ENCODE data around the gene RABL6.
"Not testable (repeated sequence)": the region's sequence is repeated elsewhere in the genome, so short reads cannot be mapped to it uniquely, and the experiment has no call there.

Gene RABL6, protein sequence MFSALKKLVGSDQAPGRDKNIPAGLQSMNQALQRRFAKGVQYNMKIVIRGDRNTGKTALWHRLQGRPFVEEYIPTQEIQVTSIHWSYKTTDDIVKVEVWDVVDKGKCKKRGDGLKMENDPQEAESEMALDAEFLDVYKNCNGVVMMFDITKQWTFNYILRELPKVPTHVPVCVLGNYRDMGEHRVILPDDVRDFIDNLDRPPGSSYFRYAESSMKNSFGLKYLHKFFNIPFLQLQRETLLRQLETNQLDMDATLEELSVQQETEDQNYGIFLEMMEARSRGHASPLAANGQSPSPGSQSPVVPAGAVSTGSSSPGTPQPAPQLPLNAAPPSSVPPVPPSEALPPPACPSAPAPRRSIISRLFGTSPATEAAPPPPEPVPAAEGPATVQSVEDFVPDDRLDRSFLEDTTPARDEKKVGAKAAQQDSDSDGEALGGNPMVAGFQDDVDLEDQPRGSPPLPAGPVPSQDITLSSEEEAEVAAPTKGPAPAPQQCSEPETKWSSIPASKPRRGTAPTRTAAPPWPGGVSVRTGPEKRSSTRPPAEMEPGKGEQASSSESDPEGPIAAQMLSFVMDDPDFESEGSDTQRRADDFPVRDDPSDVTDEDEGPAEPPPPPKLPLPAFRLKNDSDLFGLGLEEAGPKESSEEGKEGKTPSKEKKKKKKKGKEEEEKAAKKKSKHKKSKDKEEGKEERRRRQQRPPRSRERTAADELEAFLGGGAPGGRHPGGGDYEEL

DNA sequence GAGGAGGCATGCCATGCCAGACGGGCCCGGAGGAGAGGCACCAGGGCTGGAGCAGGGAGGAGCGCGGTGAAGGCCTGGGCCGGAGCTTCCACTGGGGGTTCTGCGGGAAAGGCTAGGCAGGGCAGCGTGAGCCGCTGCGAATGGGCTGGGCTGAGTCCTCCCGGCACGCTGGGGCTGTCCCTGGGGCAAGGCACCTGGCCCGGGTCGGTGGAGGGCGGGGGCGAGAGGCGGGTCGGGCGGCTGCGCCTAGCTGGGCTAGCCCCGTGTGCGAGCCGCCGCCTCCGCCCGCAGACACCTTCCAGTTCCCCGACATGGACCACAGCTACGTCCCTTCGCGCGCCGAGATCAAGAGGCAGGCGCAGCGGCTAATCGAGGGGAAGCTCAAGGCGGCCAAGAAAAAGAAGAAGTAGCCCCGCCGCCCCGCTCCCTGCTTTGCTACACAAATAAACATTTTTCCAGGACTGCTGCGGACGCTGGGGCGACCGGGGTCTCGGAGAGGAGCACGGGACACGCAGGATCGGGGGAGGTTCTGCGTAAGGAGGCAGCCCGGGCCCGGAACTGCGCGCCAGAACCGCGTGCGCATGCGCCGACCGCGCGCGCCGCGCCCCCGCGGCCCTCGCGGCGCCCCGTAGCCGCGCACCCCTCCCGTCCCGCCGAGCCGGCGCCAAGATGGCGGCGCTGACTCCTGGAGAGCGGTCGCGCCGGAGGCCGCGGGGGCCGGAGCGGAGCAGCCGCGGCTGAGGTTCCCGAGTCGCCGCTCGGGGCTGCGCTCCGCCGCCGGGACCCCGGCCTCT lies at the start of gene RABL6:
Gene RABL6 (plus strand): TSS at position 668 of the 794 bp plus-strand sequence. CDS start 249 bp downstream, outside the sequence.
- TF ChIP-seq YY1 (IDR thresholded peaks at IDR 0.05; ENCODE audit: insufficient read depth, insufficient read length), result peak; percentile 81
- TF ChIP-seq SUZ12 (IDR thresholded peaks at IDR 0.05; ENCODE audit: extremely low read depth, insufficient read depth, insufficient read length), result no peak
- Histone ChIP-seq H3K9me3 (ENCODE audit: insufficient read depth, low read length) (no peaks in the 10 kb centered on the region), H3K36me3 (ENCODE audit: insufficient read depth, insufficient read length, low read length) (peaks cover 68% of the 10 kb centered on the region), H3K4me3 (ENCODE audit: insufficient read length, low read depth) (peak within 1 kb of the TSS; percentile 80), H3K4me1 (ENCODE audit: insufficient read depth, insufficient read length) (peaks cover 6% of the 10 kb centered on the region), H3K9ac (ENCODE audit: insufficient read length, low read depth) (peak within 1 kb of the TSS; percentile 99), H3K27me3 (ENCODE audit: insufficient read depth, insufficient read length) (no peaks in the 10 kb centered on the region)
- DNase-seq (ENCODE audit: low read depth, low spot score), result no peak

DNA sequence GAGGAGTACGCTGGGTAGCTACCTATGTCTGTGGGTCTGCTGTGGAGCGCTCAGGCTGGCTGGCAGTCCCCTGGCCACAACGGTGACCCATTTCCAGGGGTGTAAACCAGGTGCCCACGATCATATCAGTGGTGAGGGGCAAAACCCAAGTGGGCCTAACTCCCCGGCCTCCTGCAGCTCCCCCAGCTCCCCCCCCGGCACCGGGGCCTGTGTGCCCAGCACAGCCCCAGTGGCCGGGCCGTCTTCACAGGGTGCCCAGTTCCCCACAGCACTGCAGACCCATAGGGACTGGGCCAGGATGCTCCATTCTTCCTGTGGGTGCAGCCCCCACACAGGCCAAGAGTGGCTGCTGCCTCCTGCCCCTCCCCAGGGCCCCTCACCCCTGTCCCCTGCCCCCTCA lies 48.7 kb upstream of the RABL6 start:
- DNase-seq (ENCODE audit: low read depth, low spot score), result no peak
- Histone ChIP-seq H3K27me3 (ENCODE audit: insufficient read depth, insufficient read length) (no peaks in the 10 kb centered on the region), H3K9me3 (ENCODE audit: insufficient read depth, low read length) (no peaks in the 10 kb centered on the region), H3K36me3 (ENCODE audit: insufficient read depth, insufficient read length, low read length) (no peaks in the 10 kb centered on the region), H3K4me1 (ENCODE audit: insufficient read depth, insufficient read length) (peaks cover 47% of the 10 kb centered on the region), H3K4me3 (ENCODE audit: insufficient read length, low read depth) (no peak overlapping the region), H3K9ac (ENCODE audit: insufficient read length, low read depth) (no peak overlapping the region)
- TF ChIP-seq SUZ12 (IDR thresholded peaks at IDR 0.05; ENCODE audit: extremely low read depth, insufficient read depth, insufficient read length) (no peak), YY1 (IDR thresholded peaks at IDR 0.05; ENCODE audit: insufficient read depth, insufficient read length) (no peak), ZNF274 (IDR thresholded peaks at IDR 0.05; ENCODE audit: low read depth, low read length) (no peak)

DNA sequence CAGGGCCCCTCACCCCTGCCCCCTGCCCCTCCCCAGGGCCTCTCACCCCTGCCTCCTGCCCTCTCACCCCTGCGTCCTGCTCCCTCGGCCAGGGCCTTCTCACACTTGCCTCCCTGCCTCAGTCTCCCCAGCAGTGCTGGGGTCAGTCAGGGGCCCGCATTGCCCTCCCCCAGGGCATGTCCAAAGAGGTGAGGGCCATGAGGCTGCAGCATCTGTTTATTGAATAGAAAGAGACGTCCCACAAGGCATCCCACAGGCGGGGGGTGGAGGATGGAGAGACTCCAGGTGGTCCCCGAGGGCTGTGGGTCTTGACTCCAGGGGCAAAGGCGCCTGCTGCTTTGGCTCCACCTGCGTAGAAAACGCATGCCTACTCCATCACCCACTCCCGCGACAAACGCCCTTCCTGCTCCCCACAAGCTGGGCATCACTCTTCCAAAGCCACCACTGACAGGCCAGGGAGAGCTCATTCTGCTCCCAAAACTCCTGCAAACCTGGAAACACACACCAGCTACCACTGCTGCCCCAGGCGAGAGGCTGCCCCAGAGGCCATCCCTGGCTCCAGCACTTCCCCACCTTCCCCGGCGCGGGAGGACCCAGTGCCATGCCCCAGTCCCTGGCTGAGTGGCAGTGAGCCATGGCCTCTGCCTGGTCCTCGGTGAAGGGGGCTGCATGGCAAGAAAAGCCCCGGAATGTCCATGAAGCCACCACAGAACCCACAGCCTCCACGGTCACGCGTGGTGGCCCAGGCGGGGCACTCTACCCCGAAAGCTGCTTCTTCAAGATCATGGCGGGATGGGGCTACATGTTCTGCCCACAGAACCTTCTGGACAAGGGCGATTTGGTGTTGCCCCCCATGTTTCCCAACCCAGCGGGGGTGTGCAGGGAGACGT lies 48.1 kb upstream of the RABL6 start:
- H3K27me3 ChIP-seq (ENCODE audit: insufficient read depth, insufficient read length), result no peaks in the 10 kb centered on the region
- H3K4me3 ChIP-seq (ENCODE audit: insufficient read length, low read depth), result no peak overlapping the region
- H3K9ac ChIP-seq (ENCODE audit: insufficient read length, low read depth), result peak overlapping the region; percentile 59
- TF ChIP-seq YY1 (IDR thresholded peaks at IDR 0.05; ENCODE audit: insufficient read depth, insufficient read length), result no peak
- TF ChIP-seq SUZ12 (IDR thresholded peaks at IDR 0.05; ENCODE audit: extremely low read depth, insufficient read depth, insufficient read length), result no peak
- TF ChIP-seq ZNF274 (IDR thresholded peaks at IDR 0.05; ENCODE audit: low read depth, low read length), result no peak
- peaks cover 50% of the 10 kb centered on the region for H3K4me1 ChIP-seq (ENCODE audit: insufficient read depth, insufficient read length)
- no peak for DNase-seq (ENCODE audit: low read depth, low spot score)
- no peaks in the 10 kb centered on the region for H3K9me3 ChIP-seq (ENCODE audit: insufficient read depth, low read length)
- H3K36me3 ChIP-seq (ENCODE audit: insufficient read depth, insufficient read length, low read length), result no peaks in the 10 kb centered on the region

DNA sequence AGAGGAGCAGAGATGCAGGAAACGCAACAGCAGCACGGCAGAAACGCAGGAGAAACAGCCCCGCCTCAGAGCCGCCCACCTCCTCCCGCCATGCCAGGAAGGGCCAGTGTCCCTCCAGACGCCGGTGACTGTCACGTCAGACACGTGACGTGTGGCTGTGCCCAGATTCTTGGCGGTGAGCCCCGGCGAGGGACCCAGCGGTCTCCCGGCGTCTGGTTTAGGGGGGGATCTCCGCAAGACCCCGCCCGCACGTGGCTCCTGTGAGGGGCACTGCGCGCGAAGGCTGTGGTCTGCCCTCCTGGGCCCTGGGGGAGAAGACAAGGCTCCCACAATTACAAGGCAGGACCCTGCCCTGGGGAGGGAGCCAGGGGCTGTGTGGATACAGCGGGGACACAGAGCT lies 47.3 kb upstream of the RABL6 start:
- no peak overlapping the region for H3K4me3 ChIP-seq (ENCODE audit: insufficient read length, low read depth)
- TF ChIP-seq ZNF274 (IDR thresholded peaks at IDR 0.05; ENCODE audit: low read depth, low read length) (no peak), SUZ12 (IDR thresholded peaks at IDR 0.05; ENCODE audit: extremely low read depth, insufficient read depth, insufficient read length) (no peak)
- H3K4me1 ChIP-seq (ENCODE audit: insufficient read depth, insufficient read length), result peaks cover 55% of the 10 kb centered on the region
- no peaks in the 10 kb centered on the region for H3K36me3 ChIP-seq (ENCODE audit: insufficient read depth, insufficient read length, low read length)
- DNase-seq (ENCODE audit: low read depth, low spot score), result no peak
- no peaks in the 10 kb centered on the region for H3K9me3 ChIP-seq (ENCODE audit: insufficient read depth, low read length)
- no peaks in the 10 kb centered on the region for H3K27me3 ChIP-seq (ENCODE audit: insufficient read depth, insufficient read length)
- peak overlapping the region; percentile 59 for H3K9ac ChIP-seq (ENCODE audit: insufficient read length, low read depth)

DNA sequence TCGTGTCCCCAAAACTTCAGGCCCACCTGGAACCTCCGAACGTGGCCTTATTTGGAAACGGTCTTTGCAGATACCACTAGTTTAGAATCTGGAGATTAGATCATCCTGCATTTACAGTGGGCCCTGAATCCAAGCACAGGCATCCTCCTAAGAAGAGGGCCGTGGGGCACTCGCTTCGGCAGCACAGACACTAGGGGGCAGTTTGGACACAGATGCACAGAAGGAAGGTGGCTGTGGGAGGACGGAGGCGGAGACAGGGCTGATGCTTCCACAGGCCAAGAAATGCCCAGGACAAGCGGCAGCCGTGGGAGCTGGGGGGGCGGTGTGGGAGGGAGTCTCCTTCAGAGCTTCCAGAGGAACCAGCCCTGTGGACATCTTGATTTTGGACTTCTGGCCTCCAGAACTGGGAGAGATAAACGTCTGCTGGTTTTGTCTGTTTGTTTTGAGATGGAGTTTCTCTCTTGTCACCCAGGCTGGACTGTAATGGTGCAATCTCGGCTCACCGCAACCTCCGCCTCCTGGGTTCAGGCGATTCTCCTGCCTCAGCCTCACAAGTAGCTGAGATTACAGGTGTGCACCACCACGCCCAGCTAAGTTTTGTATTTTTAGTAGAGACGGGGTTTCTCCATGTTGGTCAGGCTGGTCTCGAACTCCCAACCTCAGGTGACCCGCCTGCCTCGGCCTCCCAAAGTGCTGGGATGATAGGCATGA lies 46.8 kb upstream of the RABL6 start:
- DNase-seq (ENCODE audit: low read depth, low spot score), result peak; percentile 40
- H3K27me3 ChIP-seq (ENCODE audit: insufficient read depth, insufficient read length); H3K4me3 ChIP-seq (ENCODE audit: insufficient read length, low read depth); H3K36me3 ChIP-seq (ENCODE audit: insufficient read depth, insufficient read length, low read length); H3K9me3 ChIP-seq (ENCODE audit: insufficient read depth, low read length): not testable (repeated sequence)
- peak overlapping the region; percentile 59 for H3K9ac ChIP-seq (ENCODE audit: insufficient read length, low read depth)
- H3K4me1 ChIP-seq (ENCODE audit: insufficient read depth, insufficient read length), result peaks cover 55% of the 10 kb centered on the region

DNA sequence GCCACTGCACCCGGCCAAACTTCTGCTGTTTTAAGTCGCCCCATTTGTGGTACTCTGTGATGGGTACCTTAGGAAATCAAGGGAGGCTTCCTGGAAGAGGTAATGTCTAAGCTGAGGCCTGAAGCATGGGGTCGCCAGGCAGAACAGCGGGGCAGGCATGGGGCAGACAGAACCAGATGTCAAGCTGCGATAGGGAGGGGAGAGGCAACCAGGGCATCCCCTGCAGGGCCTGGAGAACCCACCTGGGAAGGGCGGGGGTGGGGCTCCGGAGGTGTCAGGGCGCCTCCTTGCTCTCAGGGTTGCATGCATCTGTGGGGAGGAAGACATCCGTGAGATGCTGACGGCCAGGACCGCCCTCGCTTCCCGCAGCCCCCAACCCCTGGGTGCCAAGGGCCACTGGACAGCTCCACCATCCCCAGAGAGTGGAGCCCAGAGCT lies 46.2 kb upstream of the RABL6 start:
- H3K4me3 ChIP-seq (ENCODE audit: insufficient read length, low read depth), result no peak overlapping the region
- no peaks in the 10 kb centered on the region for H3K36me3 ChIP-seq (ENCODE audit: insufficient read depth, insufficient read length, low read length)
- H3K9me3 ChIP-seq (ENCODE audit: insufficient read depth, low read length), result no peaks in the 10 kb centered on the region
- no peak for DNase-seq (ENCODE audit: low read depth, low spot score)
- TF ChIP-seq ZNF274 (IDR thresholded peaks at IDR 0.05; ENCODE audit: low read depth, low read length), result no peak
- no peak for TF ChIP-seq YY1 (IDR thresholded peaks at IDR 0.05; ENCODE audit: insufficient read depth, insufficient read length)
- no peak for TF ChIP-seq SUZ12 (IDR thresholded peaks at IDR 0.05; ENCODE audit: extremely low read depth, insufficient read depth, insufficient read length)
- H3K4me1 ChIP-seq (ENCODE audit: insufficient read depth, insufficient read length), result peaks cover 55% of the 10 kb centered on the region
- no peak overlapping the region for H3K9ac ChIP-seq (ENCODE audit: insufficient read length, low read depth)
- H3K27me3 ChIP-seq (ENCODE audit: insufficient read depth, insufficient read length), result no peaks in the 10 kb centered on the region
